GM19397 (cell line): ENCODE data around the gene ADCY5.

Experiments
- ATAC-seq: cut with Tn5 transposase; IDR thresholded peaks from one replicate; pipeline ENCODE4 v1.9.1; 2021; ENCODE audit warnings: mild to moderate bottlenecking, moderate library complexity; ENCODE audit not compliant: unreplicated experiment

ADCY5 gene

DNA sequence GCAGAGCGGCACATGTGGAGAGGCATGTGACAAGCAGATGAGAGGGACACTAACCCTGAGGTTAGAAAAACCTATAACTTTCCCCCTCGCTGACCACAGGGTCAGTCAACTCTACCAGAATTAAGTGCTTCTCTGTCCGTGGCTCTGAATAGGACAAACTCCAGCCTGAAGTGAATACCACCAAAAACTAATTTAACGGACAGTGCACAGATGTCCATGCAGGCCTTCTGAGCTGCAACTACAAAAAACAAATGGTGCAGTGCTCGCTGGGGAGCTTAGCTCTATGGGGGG, 59.3 kb downstream of the ADCY5 start:
- ATAC-seq = no peak

DNA sequence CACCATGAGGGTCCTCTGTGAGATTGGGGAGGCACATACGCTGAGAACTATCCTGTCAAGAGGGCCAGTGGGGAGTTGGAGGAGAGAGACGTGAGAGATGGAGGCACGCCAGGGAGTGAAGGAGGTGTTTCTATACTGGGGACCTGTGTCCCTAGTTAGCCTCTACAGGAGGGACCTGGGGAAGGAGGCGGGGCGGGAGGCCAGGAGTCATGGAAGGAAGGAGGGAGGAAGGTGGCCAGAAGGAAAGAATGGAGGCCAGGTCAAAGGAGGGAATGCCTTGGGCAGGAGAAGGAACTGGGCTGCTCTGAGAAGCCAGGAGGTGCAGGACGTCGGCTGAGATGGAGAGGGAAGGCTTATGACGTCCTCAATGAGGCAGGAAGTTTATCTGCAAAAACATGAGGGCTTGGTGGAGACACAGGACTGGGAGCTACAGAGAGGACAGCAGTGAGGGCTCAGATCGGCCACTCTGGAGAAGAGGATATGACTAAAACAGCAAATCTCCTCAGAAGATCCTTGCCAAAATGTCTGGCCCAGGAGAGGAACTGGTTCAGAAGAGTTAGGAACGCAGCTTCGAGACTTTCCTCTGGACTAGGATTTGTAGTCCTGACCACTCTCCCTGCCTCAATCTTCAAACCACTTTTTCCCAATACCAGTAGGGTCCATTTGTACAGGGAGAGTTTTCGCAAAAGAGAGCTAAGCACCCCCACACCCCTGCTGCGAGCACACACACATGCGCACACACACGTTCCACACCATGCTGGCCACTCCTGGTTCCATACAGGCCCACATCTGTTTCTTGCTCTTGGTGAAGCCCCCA, 59.9 kb downstream of the ADCY5 start:
- ATAC-seq = no peak

DNA sequence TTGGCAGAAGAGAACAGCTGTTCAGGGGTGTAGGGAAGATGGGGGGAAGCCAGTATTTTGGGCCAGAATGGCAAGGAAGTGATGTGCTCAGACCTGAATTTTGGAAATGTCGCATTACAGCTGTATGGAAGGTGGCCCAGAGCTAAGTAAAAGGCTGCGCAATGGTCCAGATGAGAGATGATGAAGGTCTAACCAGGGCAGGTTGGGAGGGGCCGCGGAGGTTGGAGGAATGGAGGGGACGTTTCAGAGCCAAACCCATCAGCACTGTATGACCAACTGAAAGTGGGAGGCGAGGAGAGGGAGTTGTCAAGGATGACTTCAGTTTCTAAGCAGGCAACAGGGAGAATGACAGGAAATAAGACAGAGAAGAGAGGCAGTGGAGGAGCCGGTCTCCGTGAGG, 60.8 kb downstream of the ADCY5 start:
- no peak for ATAC-seq

DNA sequence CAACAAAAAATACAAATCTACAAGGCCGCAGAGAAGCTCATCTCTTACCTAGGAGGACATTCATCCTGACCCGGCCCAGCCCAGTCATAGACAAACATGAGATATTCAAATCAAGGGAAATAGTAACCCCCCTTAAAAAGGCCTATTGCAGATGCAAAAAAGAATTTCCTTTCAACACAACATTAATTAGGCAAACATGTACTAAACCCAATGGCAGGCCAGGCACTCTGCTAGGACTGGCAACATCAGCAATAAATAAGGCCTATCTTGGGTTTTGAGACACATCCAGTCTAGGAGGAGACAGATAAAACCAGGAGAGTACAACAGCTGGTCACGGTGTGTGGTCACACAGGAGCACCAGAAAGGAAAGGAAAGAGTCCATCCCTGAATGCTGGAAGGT, 61.4 kb downstream of the ADCY5 start:
- no peak for ATAC-seq

DNA sequence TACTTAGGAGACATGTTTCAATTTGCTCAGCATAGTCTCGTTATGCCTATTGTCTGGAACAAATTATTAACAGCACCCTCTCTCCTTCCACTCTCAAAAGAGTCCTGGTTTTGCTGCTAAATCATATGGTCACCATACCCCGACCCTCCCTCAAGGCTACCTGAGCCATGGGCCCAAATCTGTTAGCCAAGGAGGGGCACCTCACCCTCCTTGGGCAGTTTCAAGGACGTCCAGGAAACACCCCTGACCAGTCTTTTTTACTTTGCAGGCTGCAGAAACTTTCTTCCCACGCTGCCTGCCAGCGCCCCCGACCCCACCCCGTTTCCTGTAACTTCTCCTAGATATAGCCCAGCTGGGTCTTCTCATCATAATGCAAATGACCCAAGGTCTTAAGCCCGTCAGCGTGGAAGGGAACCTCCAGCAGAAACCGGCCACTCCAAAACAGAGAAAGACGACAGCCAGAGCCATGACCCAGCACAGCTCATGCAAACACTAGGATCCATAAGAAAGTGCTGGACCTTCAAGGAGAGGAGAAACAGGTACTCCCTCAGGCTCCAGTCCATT, 62.3 kb downstream of the ADCY5 start:
- ATAC-seq = no peak

DNA sequence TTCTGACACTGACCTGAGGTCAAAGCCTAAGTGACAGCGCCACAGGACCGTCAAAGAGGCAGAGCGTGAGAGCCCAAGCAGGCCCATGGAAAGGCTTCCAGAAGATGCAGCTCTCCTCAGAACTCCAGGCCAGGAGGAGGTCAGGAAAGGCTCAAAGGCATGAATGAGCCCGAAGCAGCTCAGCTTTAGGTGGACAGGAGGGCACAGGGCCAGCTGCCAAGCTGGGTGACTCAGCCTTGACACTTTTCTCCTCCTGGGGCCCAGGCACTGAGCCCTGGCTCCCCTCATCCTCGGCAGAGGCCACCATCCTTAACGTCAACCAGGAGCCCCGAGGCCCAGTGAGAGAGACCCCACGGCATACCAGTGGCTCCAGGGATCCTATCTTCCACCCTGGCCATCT, 62.9 kb downstream of the ADCY5 start:
- ATAC-seq = no peak

DNA sequence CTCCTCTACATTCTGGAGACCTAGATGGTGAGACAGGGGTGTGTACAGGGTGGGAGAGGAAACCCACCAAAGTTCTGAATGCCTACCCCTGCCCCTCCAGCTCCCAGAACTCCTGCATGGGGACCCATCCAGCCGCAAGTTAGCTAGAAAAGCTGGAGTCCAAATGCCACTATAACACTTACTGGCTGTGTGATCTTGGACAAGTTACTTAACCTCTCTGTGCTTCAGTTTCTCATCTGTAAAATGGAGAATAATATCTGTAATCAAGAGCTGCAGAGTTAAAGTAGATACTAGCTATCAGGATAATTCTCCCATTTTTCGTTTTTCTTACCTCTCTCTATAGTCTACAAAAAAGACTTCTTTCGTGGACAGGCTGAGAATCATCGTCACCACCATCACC, 63.4 kb downstream of the ADCY5 start:
- no peak for ATAC-seq

DNA sequence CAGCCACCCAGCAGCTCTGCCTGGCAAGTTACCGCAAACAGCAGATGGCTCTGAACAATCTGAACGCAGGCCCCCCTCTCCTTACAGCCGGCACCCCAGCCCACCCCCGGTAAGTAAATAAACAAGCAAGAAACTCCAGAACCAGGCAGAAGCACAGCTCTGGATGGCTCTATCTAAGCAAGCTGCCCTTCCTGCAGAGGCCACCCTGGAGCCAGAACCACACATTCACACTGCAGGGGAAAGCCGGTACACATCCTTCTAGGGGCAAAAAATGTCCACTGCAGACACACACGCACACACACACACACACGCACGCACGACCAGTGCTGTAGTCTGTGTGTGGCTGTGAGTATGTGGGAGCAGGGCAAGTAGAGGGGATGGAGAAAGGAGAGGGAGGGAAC, 63.9 kb downstream of the ADCY5 start:
- ATAC-seq = no peak

DNA sequence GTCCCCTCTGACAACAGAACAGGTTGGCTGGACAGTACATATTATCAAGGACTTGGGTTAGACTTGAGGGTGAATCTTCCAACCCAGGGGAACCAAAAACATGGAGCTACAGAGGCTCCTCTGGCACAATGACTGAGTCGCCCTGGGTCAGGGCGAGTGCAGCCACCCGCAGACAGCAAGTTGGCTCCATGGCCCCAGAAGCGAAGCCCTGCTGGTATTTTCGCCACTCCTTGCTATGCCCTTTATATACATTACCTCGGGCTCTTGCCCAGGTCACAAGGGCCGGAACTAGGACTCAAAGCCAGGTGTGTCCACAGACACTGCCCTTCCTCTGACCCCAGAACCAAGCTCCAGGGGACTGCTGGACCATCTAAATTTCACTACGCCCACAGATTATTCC, 64.6 kb downstream of the ADCY5 start:
- no peak for ATAC-seq

DNA sequence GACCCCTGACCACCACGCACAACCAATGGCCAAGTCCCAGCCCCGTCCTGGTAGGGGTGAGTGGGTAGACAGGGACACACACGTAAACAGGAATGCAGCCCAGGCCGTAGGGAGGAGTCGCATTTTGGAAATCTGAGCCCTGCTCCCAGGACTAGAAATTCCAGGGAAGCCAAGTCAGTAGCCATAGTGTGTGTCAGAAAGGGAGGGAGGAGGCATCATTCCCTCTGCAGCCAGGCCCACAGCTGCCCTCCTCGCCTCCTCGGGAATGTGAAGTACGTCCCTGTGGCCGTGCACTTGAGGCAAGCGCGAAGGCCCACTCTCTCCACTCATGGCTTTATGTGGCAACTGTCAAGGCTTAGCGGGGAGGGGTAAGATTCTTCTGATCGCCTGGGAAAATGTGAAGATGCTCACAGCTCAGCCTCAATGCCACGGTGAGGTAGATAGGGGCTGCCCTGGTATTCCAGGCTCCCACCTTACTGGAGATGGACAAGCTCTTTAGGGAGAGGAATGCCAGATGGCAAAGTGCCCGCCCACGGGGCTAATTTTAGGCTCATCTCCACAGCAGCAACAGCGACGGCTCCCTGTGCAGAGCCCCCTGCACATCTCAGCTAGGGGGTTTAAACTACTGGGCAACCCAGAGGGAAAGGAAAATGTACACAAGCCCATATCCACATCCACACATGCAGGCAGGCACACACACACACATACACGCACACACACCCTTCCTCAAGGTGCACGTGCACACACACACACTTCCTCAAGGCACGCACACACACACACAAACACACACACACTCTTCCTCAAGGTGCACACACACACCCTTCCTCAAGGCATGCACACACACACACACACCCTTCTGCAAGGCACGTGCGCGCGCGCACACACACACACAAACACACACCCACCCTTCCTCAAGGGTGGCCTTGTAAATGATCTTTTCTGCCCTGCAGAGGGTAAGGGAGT, 65.5 kb downstream of the ADCY5 start:
- ATAC-seq = no peak

DNA sequence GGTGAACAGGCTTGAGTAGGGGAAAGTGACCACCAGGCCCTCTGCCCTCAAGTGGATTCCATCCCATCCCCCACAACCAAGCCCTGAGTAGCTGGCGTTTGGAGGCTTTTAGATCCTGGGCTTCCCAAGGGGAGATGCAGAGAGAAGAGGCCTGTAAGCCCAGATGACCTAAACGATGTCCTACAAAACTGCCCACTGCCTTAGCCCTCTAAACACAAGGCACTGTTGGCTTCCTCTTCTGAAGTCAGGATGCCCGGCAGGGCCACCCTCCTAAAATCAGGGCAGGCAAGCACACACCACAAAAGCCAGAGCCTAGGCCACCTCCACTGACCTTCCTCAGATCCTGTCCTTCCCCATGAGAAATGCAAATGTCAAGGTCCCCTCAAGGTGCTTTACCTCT, 68.6 kb downstream of the ADCY5 start:
- no peak for ATAC-seq

DNA sequence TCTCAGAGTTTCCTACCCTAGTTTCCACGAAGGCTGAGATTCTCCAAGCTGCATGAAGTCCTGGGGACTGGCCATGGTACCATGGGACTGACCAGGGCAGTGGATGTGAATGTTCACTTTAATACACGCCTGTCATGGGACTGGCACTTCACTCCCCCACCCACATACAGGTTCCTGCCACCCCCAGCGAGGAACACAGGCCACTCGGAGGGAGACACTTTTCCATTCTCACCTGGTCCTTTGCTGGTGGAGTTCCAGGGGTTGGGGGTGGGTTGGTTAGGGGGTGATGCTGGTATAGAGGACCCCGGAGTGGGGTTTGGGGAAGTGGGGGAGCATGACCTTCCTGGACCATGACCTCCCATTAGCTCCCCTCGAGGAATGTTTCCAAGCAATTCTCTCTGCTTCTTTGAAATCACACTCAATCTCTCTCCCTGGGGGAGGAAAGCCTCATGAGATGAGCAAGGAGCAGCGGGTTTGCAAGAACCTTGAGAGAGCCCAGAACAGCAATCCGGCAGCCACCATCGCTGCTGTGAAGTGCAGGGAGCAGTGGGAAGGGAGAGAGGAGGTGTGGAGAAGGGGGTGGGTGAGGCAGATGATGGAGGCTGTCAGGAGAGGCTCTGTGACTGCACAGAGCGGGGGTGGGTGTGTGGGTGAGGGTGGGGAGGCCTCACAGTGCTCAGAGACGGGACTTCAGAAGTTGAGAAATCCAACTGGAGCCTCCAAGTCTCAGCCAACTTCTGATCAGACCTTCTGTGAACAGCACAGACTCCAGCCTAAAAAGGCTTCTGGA, 69.7 kb downstream of the ADCY5 start:
- no peak for ATAC-seq

DNA sequence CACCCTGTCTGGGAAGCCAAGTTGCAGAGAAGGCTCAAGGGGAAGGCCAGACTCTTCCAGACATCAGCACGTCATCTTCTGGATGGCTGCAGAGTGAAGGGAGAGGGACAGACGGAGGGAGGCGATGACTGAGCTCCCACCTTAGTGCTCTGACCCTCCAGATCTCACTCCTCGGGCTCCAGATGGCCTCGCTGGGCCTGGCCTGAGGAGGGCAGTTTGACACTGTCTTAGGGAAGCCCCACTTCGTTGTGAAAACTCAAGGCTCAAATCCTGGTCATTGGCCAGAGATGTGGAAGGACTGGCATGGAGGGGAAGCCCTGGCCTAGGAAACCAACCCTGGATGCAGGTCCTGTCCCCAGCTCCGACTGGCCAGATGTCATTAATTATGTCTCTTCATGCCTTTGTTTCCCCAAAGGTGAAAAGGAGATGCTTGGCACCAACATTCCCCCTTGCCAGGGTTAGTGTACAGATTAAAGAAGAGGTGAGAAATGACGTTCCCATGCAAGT, 70.4 kb downstream of the ADCY5 start:
- no peak for ATAC-seq

DNA sequence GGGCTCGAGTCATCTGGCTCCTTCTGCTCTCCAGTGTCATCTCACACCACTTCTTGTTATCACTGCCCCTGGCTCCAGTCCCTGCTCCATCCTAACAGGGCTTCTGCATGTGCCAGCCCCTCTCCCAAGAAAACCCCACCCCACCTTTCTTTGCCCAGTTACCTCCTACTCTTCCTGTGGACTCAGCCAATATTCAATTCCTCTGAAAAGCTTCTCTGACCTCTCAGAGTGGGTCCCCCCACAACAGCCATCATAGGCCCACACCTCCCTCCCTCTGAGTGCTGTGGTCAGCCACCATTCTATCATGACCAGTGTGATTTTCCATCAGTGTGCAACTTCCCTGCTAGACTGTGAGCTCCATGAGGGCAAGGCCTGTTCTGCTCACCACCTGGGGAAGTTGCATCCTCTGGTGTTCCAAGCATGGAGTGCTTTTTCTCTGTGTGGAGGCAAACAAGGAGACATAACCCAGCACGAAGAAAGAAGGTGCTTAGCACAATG, 71.6 kb downstream of the ADCY5 start:
- no peak for ATAC-seq

DNA sequence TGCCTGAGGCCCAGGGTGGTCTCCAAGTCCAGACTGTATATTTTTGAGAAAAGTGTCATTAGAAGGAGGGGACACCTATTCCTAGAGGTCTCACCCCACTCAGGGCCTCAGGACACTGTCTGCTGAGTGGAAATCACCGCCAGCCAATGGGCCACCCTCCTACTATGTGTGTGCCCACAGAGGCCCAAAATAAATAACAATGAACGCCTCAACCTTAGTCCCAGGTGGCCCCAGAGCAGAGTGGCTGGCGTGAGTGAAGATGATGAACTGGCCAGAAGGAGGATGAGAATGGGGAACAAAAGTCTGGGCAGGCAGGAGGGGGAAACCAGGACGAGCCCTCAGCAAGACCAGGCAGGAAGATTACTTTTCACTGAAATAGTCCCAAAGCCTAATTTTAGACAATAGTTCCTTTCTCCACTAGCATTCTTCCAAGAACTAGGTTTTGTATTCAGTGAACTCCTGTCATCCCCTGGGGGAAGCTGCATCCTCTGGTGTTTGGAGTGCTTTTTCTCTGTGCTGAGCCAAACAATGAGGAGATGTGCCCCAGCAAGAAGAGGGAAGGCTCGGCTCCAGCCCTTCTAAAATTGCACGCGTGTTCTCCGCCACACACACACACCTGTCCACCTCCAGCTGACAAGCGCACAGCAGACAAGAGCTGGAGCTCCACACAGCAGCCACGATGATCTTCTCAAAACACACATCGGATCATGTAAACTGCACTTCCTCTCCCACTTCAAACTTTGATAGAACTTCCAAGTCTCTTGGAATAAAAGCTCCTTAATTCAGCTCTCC, 72.2 kb downstream of the ADCY5 start:
- ATAC-seq = no peak

DNA sequence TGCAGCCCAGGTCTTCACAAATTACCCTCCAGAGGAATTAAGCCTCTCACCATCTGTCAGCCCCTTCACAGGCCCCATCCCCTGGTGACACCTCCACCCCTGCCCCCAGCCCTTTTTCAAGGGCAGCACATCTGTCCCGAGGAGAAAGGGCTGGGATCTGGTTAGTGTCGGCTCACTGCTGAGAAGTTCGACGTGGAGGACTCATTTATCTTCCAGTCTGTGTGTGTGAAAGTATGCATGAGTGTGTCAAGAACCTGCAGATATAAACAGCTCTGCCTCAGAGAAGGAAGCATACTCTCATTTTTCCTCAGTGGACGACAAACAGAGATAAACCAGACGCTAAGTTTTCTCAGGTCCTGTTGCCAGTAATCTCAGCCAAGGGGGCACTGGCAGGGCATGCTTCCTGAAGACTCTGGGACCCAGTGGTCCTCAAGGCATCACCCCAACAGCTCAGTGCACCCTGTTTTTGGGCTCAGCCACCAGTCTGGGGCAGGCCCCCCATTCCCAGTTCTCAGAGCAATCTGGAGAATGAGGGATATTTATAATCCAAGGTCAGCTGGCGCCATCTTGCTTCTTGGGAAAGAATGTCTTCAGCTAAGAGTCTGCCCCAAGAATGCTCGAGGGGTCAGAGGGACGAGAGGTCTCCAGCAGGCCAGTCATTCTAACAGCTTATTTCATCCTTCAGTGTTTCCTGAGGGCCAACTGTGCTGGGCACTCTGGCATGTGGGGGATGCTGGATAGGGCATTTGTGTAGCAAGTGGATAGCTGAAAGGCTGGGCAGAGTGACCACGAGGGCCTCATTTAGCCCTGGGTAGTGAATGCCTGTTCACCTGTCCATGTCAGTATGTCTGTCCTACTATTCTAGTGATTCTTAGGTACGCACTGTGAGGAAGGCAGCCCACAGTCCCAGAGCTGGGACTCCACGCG, 73.6 kb downstream of the ADCY5 start:
- no peak for ATAC-seq

DNA sequence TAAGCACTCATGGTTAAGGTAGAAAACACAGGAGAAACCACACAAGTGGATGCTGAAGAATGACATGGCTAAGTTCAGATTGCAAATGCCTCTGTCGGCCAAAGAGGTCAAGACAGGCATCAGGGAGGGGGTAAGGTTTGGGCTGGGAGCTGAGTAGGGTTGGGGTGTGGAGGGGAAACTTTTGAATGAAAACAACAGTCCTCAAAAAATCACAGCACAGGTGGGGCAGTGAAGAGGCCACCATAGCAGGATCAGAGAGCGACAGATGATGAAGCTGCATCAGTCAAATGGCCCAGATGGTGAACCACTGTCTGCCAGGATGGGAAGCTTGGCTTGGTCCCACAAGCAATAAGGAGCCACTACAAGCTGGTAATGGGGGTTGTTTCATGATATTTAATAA, 74.9 kb downstream of the ADCY5 start:
- no peak for ATAC-seq

DNA sequence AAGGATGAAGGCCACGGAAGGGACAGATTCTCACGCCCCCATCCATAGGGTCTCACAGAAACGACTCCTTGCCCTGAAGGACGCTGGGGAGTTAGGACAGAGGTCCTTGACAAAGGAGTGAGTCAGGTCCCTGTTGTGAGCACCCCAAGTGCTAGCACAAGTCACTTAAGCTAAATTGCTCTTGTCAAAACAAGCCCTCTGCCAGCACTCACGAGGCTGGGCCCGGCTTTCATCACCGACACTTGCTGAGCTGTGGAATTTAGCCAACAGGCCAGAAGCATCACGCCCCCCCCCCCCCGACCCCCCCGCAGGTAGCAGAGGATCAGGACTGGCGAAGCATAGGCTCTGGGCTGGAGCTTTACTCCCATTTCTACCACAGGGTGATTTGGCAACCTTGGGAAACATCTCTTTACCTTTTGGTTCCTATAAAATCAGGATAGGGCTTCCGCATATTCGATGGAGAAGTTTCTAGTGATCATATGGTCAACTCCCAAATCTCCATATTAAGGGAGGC, 75.4 kb downstream of the ADCY5 start:
- no peak for ATAC-seq
